Fibroblast of skin of left biceps (primary cell): Measurements from ENCODE around the gene DSE.

ENCODE experiments used
- DNase-seq, 2 experiments: peaks; one replicate each; pipeline ENCODE4 v3.0.0-alpha.2; 2013; ENCODE audit warnings: low read depth in 2 of 2

DSE gene

DNA sequence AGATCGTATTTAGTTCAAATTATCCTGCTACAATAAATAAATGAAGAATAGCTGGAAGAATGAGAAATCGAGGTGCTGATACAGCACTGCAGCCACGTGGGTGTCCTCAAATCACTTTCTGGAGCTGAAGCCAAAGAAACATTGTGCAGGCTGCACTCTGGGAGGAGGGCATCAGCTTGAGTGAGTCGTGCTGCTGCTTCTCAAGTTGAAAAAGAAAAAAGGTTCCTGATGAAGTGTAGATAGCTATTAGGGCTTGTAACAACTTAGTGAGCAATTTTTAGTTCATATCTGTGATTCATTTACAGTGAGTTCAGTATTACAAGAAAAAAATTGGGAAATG is 40.5 kb downstream of the DSE start:
- DNase-seq: no peak

DNA sequence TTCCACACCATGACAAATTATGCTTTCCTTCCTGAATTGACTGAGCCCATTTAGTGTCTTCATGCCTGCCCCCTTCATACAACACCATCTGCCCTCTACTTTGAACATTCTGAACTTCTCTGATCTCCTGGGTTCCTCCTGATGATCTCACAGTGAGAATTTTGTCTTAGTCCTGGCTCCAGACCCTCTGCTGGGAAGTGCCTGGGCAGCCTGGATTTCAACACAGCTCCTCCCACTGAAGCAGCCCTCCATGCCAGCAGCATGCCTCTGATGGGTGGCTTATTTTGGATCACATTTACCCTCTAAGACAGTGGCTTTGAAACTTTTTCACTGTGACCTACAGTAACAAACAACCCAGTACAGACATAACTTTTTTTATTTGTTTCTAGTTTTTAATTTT is 41.5 kb downstream of the DSE start:
- no peak for DNase-seq

DNA sequence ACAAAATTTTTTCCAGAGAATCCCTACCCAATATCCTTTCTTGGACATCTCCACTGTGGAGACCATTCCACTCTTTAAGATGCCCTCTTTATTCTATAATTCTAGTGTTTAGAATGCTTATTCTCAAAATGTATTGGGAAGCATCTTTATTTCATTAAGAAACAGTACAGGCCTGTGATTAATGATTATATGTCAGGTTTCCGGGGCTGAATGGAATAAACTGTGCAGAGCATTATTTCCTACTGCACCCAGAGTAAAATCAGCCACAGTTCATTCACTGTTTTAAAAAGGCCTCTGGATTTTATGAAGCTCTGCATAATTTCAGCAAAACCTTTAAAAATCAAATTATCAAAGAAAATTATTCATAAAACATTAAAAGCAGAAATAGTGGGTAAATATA is 42.6 kb downstream of the DSE start:
- DNase-seq: no peak

DNA sequence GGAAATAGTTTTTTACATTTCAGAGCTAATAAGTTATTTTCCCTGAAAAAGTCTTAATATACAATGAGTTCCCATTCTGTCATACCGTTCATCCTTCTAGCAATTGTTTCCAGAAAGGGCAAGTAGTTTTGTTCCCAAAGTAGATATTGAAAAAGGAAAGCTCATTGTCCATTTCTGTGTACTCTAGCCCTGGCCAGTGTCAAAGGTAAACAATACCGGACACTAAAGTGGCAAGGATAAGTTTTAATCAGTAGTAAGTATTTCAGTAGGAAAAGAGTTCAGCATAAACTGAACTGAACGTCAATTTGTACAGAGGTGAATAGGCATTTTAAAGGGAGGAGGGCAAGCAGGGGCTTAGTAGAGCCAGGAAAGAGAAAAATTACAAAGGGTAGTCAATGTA is 46.9 kb downstream of the DSE start:
- no peak for DNase-seq

DNA sequence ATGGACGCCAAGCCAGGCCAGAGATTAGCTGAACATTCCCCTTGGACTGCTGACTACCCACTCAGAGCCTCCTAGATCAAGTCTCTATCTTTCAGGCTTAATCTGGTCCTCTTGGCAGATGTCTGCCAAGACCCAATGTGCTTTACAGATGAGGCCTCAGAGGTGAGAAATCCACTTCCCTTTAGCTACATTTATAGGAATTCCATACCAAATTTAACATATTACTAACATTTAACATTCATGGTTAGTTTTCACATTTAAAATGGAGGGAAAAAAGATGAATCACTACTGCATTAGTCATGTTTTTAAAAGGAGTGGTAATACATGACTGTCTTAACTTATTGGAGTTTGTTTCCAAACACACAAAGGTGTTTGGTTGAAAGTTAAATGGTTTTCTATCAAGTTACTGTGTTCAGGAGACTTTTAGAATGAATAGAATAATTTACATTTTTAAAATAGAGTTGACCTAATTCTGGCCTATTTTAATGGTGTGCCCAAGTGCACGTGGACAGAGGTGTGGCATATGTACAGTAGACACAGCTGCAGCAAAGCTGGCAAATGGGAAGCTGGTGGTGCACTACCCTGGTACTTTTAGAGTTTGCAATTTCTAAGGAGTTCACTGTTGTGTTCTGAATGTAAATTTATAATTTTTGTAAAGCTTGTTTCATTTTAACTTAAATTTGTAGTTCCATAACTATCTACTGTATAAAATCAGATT is 48.5 kb downstream of the DSE start:
- no peak for DNase-seq

DNA sequence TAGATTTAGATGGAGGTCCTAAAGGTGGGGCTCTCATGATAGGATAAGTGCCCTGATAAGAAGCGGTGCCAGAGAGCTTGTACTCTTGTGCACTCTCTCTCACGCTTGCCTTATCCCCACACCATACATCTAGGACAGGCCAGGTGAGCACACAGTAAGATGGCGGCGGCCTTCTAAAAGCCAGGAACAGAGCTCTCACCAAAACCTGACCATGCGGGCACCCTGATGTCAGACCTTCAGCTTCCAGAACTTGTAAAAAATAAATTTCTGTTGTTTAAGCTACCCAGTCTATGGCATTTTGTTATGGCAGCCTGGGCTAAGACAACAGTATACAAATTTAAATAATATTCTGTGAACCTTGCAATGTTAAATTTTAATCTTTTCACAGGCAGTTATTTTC is 49.6 kb downstream of the DSE start:
- no peak for DNase-seq

DNA sequence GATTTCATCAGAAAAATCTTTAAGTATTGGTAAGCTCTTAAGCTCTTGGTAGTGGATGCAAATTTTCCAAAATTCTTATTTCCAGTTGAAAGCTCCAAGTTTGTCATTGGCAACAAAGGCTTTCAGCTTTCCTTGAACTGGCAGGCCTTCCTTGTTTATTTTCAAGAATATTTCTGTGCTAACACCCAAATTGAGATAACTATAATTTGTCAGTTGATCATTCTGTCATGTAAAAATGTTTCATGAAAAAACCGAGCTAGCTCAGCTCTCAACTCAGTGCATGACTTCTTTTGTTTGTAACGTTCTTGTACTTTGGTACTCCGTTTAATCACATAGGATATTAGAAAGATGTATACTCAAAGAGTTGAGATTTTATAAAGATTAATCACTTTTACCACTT is 51.5 kb downstream of the DSE start:
- no peak for DNase-seq

DNA sequence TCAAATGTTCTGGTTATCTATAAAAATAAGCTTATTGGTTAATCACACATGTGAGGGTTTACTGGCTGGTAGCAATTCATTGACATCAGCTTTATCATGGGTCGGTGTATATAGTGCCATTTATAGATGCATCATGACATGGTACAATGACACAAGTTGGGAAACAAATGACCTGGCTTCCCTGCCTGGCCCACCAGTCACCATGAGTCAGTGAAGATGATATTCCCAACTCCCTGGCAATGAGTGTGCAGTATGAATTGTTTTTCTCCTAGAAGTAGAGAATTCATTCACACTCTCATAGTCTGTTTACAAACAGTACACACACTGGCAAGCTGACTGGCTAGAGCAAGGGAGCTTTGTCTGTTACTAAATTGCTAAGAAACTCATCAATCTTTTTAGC is 53.3 kb downstream of the DSE start:
- no peak for DNase-seq

DNA sequence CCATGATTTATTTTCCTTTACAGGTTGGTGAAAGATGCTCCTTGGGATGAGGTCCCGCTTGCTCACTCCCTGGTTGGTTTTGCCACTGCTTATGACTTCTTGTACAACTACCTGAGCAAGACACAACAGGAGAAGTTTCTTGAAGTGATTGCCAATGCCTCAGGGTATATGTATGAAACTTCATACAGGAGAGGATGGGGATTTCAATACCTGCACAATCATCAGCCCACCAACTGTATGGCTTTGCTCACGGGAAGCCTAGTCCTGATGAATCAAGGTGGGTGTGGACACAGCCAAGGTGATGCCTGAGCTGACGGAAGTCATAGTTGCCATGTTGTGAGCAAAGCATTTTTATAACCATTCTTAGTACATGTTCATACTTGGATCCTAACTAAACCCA is 55.8 kb downstream of the DSE start:
- no peak for DNase-seq

DNA sequence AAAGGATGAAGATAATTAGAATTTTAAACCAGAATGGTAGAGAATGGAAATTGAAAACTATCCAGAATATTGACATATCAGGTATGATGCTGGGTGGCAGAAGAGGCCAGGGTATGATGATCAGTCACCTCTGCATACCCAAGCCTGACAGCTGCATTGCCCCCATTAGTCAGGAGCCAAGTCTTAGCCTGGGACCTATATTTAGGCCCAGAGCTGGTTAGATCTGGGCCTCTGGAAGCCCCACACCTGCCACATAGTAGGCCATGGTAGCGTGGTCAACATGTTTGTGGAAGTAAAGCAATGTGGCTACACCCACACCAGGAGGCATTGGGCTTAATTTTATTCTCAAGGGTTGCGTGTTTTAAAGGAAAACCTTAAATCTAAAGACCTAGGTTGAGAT is 58.4 kb downstream of the DSE start:
- DNase-seq: no peak

DNA sequence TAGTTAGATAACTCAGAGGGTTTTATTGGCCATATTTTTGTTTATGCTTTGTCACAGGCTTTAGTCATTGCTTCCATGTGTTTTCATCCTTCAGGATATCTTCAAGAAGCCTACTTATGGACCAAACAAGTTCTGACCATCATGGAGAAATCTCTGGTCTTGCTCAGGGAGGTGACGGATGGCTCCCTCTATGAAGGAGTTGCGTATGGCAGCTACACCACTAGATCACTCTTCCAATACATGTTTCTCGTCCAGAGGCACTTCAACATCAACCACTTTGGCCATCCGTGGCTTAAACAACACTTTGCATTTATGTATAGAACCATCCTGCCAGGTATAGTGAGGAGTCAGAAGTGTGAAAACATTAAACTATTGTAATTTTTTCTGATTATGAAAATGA is 60.1 kb downstream of the DSE start:
- DNase-seq: no peak

DNA sequence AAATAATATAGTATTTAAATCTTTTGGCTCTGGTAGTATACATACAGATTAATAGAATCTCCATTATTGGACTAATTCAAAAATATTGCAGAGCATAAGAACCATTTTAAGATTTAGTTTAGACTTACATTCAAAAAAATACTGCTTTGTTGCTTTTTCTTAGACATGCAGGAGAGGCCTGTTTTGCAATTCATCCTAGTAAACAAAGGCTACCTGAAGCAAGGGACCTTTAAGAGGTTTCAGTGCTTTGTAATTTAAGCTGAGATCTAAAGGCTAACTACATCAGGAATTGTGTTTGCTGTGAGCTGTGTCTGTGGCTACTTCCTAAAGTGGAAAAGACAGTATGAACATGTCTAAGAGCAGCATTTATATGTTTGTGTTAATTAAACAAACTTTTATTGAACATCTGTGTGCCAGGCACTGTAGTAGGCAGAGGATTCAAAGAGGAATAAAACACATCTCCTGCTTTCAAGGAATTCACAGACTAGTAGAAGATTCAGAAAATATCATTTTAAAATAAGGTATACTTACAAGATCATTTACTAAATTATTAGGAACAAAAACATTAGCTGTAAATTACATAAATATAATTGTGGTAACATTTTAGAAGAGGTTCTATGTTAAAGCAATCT is 61.3 kb downstream of the DSE start:
- DNase-seq: no peak

DNA sequence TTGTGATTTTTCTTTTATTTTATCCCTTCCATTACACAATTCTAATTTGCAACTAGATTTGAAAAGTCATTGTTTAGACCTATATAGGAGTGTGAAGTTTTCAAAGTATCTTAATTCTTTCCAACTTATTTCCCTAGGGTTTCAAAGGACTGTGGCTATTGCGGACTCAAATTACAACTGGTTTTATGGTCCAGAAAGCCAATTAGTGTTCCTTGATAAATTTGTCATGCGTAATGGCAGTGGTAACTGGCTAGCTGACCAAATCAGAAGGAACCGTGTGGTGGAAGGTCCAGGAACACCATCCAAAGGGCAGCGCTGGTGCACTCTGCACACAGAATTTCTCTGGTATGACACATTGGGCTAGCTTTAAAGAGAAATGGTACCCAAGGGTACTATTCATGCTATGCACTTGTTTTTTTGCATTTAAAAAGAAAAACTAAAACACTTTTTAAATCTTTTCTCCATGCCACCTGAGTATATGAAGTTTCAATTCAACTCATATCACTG is 62.5 kb downstream of the DSE start:
- DNase-seq: no peak

DNA sequence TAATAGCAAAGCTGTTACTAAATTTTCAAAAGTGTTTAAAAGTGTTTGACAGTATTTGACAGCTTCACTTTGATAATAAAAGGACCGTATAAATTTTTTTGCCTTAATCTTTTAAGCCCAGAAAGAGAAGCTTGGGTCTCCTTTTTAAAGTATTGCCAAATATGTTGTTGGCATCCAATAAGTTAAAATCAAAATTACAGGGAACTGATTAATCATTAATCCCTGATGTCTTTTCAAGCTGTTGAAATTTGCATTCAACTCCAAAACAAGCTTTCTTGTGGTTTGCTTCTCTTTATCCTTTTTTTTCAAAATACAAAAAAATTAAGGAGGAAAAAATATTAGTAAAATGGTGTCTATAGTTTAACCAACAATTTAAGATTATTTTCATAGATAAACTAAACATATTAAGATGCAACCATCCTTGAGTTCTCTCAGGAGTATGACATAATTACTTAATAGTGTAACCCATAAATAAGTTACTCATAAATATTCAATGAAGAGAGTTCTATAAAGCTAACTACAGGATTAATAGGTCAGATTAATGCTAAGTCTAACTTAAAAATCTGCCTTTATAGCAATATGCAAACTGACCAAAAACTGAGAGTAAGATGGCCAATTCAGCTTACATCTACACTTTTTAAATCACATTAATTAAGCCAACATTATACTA is 63.4 kb downstream of the DSE start:
- no peak for DNase-seq

DNA sequence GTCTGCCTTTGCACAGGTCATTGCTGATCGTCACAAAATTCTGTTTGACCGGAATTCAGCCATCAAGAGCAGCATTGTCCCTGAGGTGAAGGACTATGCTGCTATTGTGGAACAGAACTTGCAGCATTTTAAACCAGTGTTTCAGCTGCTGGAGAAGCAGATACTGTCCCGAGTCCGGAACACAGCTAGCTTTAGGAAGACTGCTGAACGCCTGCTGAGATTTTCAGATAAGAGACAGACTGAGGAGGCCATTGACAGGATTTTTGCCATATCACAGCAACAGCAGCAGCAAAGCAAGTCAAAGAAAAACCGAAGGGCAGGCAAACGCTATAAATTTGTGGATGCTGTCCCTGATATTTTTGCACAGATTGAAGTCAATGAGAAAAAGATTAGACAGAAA is 65.8 kb downstream of the DSE start:
- no peak for DNase-seq

DNA sequence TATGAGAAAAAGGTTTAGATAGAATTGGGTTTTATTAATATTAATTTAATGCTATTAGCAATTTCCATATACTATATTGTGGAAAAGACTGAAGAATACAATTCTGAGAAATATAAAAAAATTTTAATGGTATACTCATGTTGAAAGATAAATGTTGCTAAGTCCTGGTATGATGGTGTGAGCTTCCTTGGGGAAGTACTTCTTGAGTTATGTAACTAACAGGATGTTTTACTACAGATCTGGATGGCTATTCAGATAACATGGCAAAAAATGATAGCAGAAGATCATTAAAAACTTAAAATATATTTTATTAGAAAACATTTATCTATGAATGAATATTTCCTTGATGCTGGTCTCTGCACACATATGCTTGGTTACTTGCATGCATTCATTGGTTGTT is 66.9 kb downstream of the DSE start:
- no peak for DNase-seq

DNA sequence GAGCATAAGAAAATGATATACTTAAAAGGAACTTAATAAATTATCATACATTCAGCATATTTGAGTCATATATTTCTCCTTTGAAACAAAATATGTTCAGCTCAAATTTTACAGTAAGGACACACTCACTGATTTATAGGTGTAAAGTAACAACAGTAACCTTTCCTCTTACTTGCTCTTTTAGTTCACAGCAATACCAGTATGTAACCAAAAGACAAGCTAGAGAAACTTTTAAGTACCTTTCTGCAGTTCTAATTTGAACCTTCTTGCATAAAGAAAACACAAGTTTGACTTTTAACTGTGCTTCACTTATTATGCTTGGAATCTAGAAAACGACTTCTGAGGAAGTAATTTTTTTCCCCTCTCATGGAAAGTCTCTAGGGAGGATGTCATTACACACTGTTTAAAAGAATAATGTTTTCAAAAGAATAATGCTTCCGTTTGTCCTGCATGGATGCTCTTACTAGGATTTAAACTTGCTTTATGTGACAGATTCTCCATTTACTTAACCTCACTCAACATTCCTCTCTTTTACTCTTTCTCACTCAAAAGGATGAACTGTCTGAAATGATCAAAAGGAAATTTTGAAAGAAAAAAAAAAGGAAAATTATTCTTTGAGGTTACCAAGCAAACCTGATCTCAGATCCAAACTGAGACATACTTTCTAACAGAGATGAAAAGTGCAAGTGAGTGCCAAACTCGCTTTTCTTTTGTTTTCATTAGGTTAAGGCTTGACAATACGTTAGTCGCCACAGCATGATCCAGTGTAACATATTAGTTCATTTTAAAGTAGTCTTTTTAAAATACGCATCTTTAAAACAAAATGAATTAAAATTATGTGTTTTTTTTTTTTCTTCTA is 68.1 kb downstream of the DSE start:
- DNase-seq: no peak

DNA sequence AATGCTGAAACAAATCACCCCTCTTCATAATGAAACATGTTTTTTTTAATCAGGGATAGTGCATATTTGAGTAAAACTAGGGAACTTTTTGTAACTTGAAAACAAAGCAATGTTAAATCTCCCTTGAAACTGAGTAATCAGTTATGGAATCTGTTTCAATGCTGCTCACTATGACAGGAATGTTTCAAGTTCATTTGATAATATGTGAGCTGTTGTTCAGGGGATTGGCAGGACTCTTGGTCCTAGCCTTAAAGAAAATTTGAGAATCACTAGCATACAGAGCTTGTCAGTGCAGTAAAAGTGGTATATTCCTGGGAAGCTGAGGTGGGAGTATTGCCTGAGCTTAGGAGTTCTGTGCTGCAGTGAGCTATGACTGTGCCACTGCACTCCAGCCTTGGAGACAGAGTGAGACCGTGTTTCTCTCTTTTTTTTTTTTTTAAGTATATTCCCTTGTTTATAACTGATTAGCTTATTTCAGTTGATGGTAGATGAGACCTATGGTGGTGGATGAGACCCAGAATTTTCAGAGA is 68.8 kb downstream of the DSE start:
- DNase-seq: no peak

DNA sequence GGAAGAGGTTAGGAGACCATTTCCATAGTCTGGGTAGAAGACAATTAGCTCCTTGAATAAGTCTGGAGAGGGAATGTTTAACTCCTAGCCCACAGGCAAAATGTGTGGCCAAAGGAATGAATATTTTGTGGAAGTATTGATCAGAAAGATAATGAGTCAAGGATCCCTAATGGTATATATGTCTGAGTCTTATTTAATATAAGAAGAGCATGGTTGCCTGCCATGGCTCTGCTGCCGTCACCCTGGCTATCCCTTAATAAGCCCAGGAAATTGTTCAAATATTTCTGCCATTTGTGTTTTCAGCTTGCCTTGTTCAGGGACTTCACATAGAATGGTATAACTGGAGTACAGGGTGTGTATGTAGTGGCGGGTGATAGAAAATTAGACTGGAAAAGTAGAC is 72.4 kb downstream of the DSE start:
- no peak for DNase-seq

DNA sequence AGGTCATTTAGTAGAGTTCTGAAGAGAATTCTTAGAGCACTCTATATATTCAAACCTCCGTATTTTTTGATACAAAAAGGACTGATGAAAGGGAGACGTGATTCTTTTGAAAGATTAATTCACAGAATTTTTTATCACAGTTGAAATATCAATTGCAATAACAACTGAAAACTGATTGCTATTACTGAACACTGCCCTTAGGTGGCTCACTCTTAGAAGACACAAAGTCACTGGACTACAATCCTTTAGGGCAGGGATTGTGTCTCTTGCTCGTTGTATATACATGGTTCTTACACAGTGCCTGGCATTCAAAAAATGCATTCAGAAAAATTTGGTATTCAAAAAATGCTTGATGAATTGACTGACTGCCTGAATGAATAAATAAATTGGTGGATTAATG is 73.3 kb downstream of the DSE start:
- no peak for DNase-seq

DNA sequence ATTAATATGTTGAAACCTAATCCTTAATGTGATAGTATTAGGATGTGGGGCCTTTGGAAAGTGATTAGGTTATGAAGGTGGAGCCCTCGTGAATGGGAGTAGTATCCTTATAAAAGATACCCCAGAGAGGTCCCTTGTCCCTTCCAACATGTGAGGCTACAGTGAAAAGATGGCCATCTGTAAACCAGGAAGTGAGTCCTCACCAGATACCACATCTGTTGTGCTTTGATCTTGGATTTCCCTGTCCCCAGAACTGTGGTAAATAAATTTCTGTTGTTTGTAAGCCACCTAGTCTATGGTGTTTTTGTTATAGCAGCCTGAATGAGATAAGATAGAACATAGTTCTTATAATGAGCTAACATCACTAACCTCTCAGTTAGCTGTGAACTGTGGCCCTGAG is 73.8 kb downstream of the DSE start:
- no peak for DNase-seq

DNA sequence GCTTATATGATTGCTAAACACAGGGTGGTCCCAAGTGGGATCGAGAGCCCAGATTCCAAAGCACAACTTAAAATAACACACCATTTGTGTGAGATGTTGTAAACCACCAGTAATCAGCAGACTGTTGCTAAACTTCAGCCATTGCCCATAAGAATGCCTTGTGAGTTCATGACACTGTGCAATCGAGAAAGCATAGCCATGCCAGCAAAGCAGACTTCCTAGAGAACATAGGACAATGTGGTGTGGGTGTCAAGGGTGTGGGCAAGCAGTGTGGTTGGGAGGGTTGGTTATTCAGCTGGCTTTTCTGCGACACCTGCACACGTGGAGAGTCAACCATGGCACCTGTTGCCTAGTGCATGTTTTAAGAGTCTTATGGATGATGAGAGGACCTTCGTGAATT is 74.4 kb downstream of the DSE start:
- no peak for DNase-seq
